Mucosa of rectum (tissue), 2 donors: ENCODE results near the gene PPA1.
"Not testable (repeated sequence)": the region's sequence is repeated elsewhere in the genome, so short reads cannot be mapped to it uniquely, and the experiment has no call there.

Experiments
- H3K27ac ChIP-seq, 2 donors: one replicate each; pipeline ENCODE4 v1.7.0; 2013; ENCODE audit warnings: inconsistent platforms in 2 of 2, low read depth in 2 of 2, low read length in 2 of 2
- H3K27me3 ChIP-seq, 2 donors: one replicate each; pipeline ENCODE4 v1.7.0; 2013; ENCODE audit warnings: low read length in 2 of 2; ENCODE audit not compliant: control insufficient read depth in 2 of 2, insufficient read depth in 2 of 2
- H3K36me3 ChIP-seq, 2 donors: one replicate each; pipeline ENCODE4 v1.7.0; 2013; ENCODE audit warnings: low read length in 2 of 2; ENCODE audit not compliant: control insufficient read depth in 2 of 2, insufficient read depth in 2 of 2
- H3K4me1 ChIP-seq, 2 donors: one replicate each; pipeline ENCODE4 v1.7.0; 2013; ENCODE audit warnings: low read length in 2 of 2, mild to moderate bottlenecking in 1 of 2; ENCODE audit not compliant: control insufficient read depth in 2 of 2, insufficient read depth in 2 of 2
- H3K4me3 ChIP-seq, 2 donors: one replicate each; pipeline ENCODE4 v1.7.0; 2013; ENCODE audit warnings: low read length in 2 of 2
- H3K9ac ChIP-seq, 2 donors: one replicate each; pipeline ENCODE4 v1.7.0; 2013; ENCODE audit warnings: low read length in 2 of 2, low read depth in 1 of 2, mild to moderate bottlenecking in 1 of 2
- H3K9me3 ChIP-seq, 2 donors: one replicate each; pipeline ENCODE4 v1.7.0; 2013; ENCODE audit warnings: low read length in 2 of 2; ENCODE audit not compliant: control insufficient read depth in 2 of 2
- donor health status: healthy.
- donor health status: Normal muscosa, but diverticular disease.

The PPA1 gene

GRCh38 chr10:70268376-70268775, 35.1 kb upstream of the PPA1 start:
- Histone ChIP-seq H3K4me1 (peaks cover 0 to 3% of the 10 kb centered on the region in 2 donors), H3K9ac (no peak overlapping the region), H3K27ac (no peak overlapping the region), H3K27me3 (peaks cover 0 to 2% of the 10 kb centered on the region in 2 donors), H3K4me3 (no peak overlapping the region), H3K36me3 (no peaks in the 10 kb centered on the region), H3K9me3 (no peaks in the 10 kb centered on the region)

GRCh38 chr10:70267161-70267933, 34.1 kb upstream of the PPA1 start:
- Histone ChIP-seq H3K27me3 (peaks cover 0 to 2% of the 10 kb centered on the region in 2 donors), H3K9ac (no peak overlapping the region), H3K27ac (peak overlapping the region in 1 of 2 donors; percentile 6), H3K9me3 (no peaks in the 10 kb centered on the region), H3K4me3 (no peak overlapping the region), H3K36me3 (no peaks in the 10 kb centered on the region), H3K4me1 (peaks cover 0 to 3% of the 10 kb centered on the region in 2 donors)

GRCh38 chr10:70266701-70267100, 33.5 kb upstream of the PPA1 start:
- H3K4me3 ChIP-seq: no peak overlapping the region
- peaks cover 0 to 2% of the 10 kb centered on the region in 2 donors for H3K27me3 ChIP-seq
- no peak overlapping the region for H3K9ac ChIP-seq
- no peaks in the 10 kb centered on the region for H3K36me3 ChIP-seq
- no peaks in the 10 kb centered on the region for H3K9me3 ChIP-seq
- no peak overlapping the region for H3K27ac ChIP-seq
- peaks cover 0 to 3% of the 10 kb centered on the region in 2 donors for H3K4me1 ChIP-seq

GRCh38 chr10:70266056-70266455, 32.8 kb upstream of the PPA1 start:
- H3K27me3 ChIP-seq: peaks cover 0 to 2% of the 10 kb centered on the region in 2 donors
- peaks cover 0 to 3% of the 10 kb centered on the region in 2 donors for H3K4me1 ChIP-seq
- no peaks in the 10 kb centered on the region for H3K36me3 ChIP-seq
- H3K27ac ChIP-seq: no peak overlapping the region
- no peak overlapping the region for H3K4me3 ChIP-seq
- no peaks in the 10 kb centered on the region for H3K9me3 ChIP-seq
- H3K9ac ChIP-seq: no peak overlapping the region

GRCh38 chr10:70265032-70265689, 31.9 kb upstream of the PPA1 start:
- peaks cover 0 to 2% of the 10 kb centered on the region in 2 donors for H3K27me3 ChIP-seq
- H3K36me3 ChIP-seq: no peaks in the 10 kb centered on the region
- peaks cover 0 to 3% of the 10 kb centered on the region in 2 donors for H3K4me1 ChIP-seq
- no peak overlapping the region for H3K9ac ChIP-seq
- H3K4me3 ChIP-seq: no peak overlapping the region
- no peak overlapping the region for H3K27ac ChIP-seq
- no peaks in the 10 kb centered on the region for H3K9me3 ChIP-seq

- H3K4me1 ChIP-seq: peaks cover under 1 to 3% of the 10 kb centered on the region in 2 donors
- no peaks in the 10 kb centered on the region for H3K36me3 ChIP-seq
- no peak overlapping the region for H3K27ac ChIP-seq
- no peak overlapping the region for H3K4me3 ChIP-seq
- H3K9ac ChIP-seq: no peak overlapping the region
- no peaks in the 10 kb centered on the region for H3K27me3 ChIP-seq
- no peaks in the 10 kb centered on the region for H3K9me3 ChIP-seq
These were observed 27.5 kb upstream of the PPA1 start for GRCh38 chr10:70260734-70261133.

- H3K36me3 ChIP-seq: no peaks in the 10 kb centered on the region
- H3K27ac ChIP-seq: no peak overlapping the region
- no peak overlapping the region for H3K9ac ChIP-seq
- no peak overlapping the region for H3K4me3 ChIP-seq
- peaks cover 3 to 5% of the 10 kb centered on the region in 2 donors for H3K4me1 ChIP-seq
- no peaks in the 10 kb centered on the region for H3K9me3 ChIP-seq
- H3K27me3 ChIP-seq: peaks cover 0 to 2% of the 10 kb centered on the region in 2 donors
These were observed 27.0 kb upstream of the PPA1 start for GRCh38 chr10:70260259-70260658.

- peaks cover 0 to 2% of the 10 kb centered on the region in 2 donors for H3K27me3 ChIP-seq
- no peak overlapping the region for H3K27ac ChIP-seq
- no peaks in the 10 kb centered on the region for H3K36me3 ChIP-seq
- H3K9me3 ChIP-seq: no peaks in the 10 kb centered on the region
- peaks cover 0 to 7% of the 10 kb centered on the region in 2 donors for H3K4me1 ChIP-seq
- no peak overlapping the region for H3K4me3 ChIP-seq
- H3K9ac ChIP-seq: no peak overlapping the region
These were observed 25.0 kb upstream of the PPA1 start for GRCh38 chr10:70258216-70258615.

- not testable (repeated sequence) for H3K36me3 ChIP-seq, H3K4me1 ChIP-seq, H3K9ac ChIP-seq, H3K9me3 ChIP-seq, H3K27ac ChIP-seq, H3K27me3 ChIP-seq, H3K4me3 ChIP-seq
These were observed 24.6 kb upstream of the PPA1 start for GRCh38 chr10:70257816-70258215.

GRCh38 chr10:70256463-70256862, 23.2 kb upstream of the PPA1 start:
- Histone ChIP-seq H3K36me3 (no peaks in the 10 kb centered on the region), H3K9ac (no peak overlapping the region), H3K27me3 (peaks cover 0 to 2% of the 10 kb centered on the region in 2 donors), H3K9me3 (no peaks in the 10 kb centered on the region), H3K4me3 (no peak overlapping the region), H3K27ac (peak overlapping the region in 1 of 2 donors; percentile 51), H3K4me1 (peaks cover 0 to 7% of the 10 kb centered on the region in 2 donors)
